WTC11 (cell line): ENCODE measurements around the gene NRG2. TPM values are rescaled to one million over a fixed set of nuclear protein-coding genes. Genes with fewer than 3 reads are reported as not detected.

Experiments
- ATAC-seq: fragments of 200-7000 bp; cut with Tn5 transposase; 2 replicates; pipeline ENCODE4 v1.10.0; 2021; ENCODE audit warnings: mild to moderate bottlenecking, moderate library complexity
- CTCF ChIA-PET: fragments of 300-600 bp; sonication (Branson Sonifier 250); formaldehyde crosslinking; loops from one replicate; lab custom pipeline; 2021; ENCODE audit warnings: antibody characterized with exemption; lab: Charles Lee
- POLR2A ChIA-PET: fragments of 350-600 bp; sonication (Branson Sonifier 250); formaldehyde crosslinking; loops from one replicate; lab custom pipeline; 2021; ENCODE audit warnings: antibody characterized with exemption; lab: Charles Lee
- DNase-seq: peaks from one replicate; pipeline ENCODE4 v3.0.0; 2021; ENCODE audit warnings: low spot score
- H3K27ac Mint-ChIP-seq: 2 replicates; pipeline ENCODE4 v1.8.0; 2021; ENCODE audit warnings: mixed read lengths
- H3K27me3 Mint-ChIP-seq: 2 replicates; pipeline ENCODE4 v1.8.0; 2021; ENCODE audit warnings: low read depth, mild to moderate bottlenecking, moderate library complexity, mixed read lengths
- H3K36me3 Mint-ChIP-seq: 2 replicates; pipeline ENCODE4 v1.8.0; 2021; ENCODE audit warnings: mixed read lengths
- H3K4me1 Mint-ChIP-seq: 2 replicates; pipeline ENCODE4 v1.8.0; 2022; ENCODE audit warnings: mixed read lengths
- H3K4me3 Mint-ChIP-seq: 2 replicates; pipeline ENCODE4 v1.8.0; 2021; ENCODE audit warnings: mild to moderate bottlenecking, moderate library complexity, mixed read lengths
- H3K9me3 Mint-ChIP-seq: 2 replicates; pipeline ENCODE4 v1.8.0; 2021; ENCODE audit warnings: mixed read lengths
- AFF4 ChIP-seq: sonication (generic); formaldehyde crosslinking; IDR thresholded peaks from 2 replicates; pipeline ENCODE4 v1.8.1; 2023; ENCODE audit warnings: mild to moderate bottlenecking, missing genetic modification reagents, borderline replicate concordance
- ATF3 ChIP-seq: sonication (generic); formaldehyde crosslinking; conservative IDR thresholded peaks from 2 replicates; pipeline ENCODE4 v1.8.1; 2022; ENCODE audit warnings: mild to moderate bottlenecking, missing genetic modification reagents
- CREM ChIP-seq: sonication (generic); formaldehyde crosslinking; IDR thresholded peaks from 2 replicates; pipeline ENCODE4 v1.8.1; 2022; ENCODE audit warnings: mild to moderate bottlenecking, missing genetic modification reagents, moderate library complexity
- E2F4 ChIP-seq: sonication (generic); formaldehyde crosslinking; IDR thresholded peaks from 2 replicates; pipeline ENCODE4 v1.8.1; 2022; ENCODE audit warnings: low read depth, mild to moderate bottlenecking, moderate library complexity, missing genetic modification reagents, borderline replicate concordance
- HMGA2 ChIP-seq: fragments of 250-450 bp; sonication (Bioruptor Pico); IDR thresholded peaks from 2 replicates; pipeline ENCODE4 v1.4.0; 2021; ENCODE audit warnings: mild to moderate bottlenecking, moderate library complexity
- HMGXB4 ChIP-seq: sonication (generic); formaldehyde crosslinking; IDR thresholded peaks from 2 replicates; pipeline ENCODE4 v1.8.1; 2023; ENCODE audit warnings: mild to moderate bottlenecking, moderate library complexity, missing genetic modification reagents
- MAX ChIP-seq: sonication (generic); formaldehyde crosslinking; IDR thresholded peaks from 2 replicates; pipeline ENCODE4 v1.8.0; 2022; ENCODE audit warnings: mild to moderate bottlenecking, missing genetic modification reagents
- MLX ChIP-seq: sonication (generic); formaldehyde crosslinking; IDR thresholded peaks from 2 replicates; pipeline ENCODE4 v1.8.1; 2023; ENCODE audit warnings: mild to moderate bottlenecking, missing genetic modification reagents, moderate library complexity
- PRRX2 ChIP-seq: fragments of 250-450 bp; sonication (Bioruptor Pico); IDR thresholded peaks from 2 replicates; pipeline ENCODE4 v1.8.0; 2021; ENCODE audit warnings: mild to moderate bottlenecking
- STAT6 ChIP-seq: sonication (generic); formaldehyde crosslinking; conservative IDR thresholded peaks from 2 replicates; pipeline ENCODE4 v1.8.1; 2023; ENCODE audit warnings: mild to moderate bottlenecking, low read depth, missing genetic modification reagents, moderate library complexity
- TCF7 ChIP-seq: sonication (generic); formaldehyde crosslinking; IDR thresholded peaks from 2 replicates; pipeline ENCODE4 v1.8.0; 2022; ENCODE audit warnings: mild to moderate bottlenecking, low read depth, missing genetic modification reagents, moderate library complexity
- TEAD1 ChIP-seq: sonication (generic); formaldehyde crosslinking; IDR thresholded peaks from 2 replicates; pipeline ENCODE4 v1.8.0; 2022; ENCODE audit warnings: mild to moderate bottlenecking, missing genetic modification reagents
- USF1 ChIP-seq: sonication (generic); formaldehyde crosslinking; IDR thresholded peaks from 2 replicates; pipeline ENCODE4 v1.8.0; 2022; ENCODE audit warnings: mild to moderate bottlenecking, missing genetic modification reagents
- ZMAT4 ChIP-seq: fragments of 250-450 bp; sonication (Bioruptor Pico); IDR thresholded peaks from 2 replicates; pipeline ENCODE4 v1.9.0; 2021; ENCODE audit warnings: mild to moderate bottlenecking
- ZNF396 ChIP-seq: fragments of 250-450 bp; sonication (Bioruptor Pico); IDR thresholded peaks from 2 replicates; pipeline ENCODE4 v1.8.0; 2021; ENCODE audit warnings: mild to moderate bottlenecking, moderate library complexity, borderline replicate concordance
- ZNF416 ChIP-seq: fragments of 250-450 bp; sonication (Bioruptor Pico); IDR thresholded peaks from 2 replicates; pipeline ENCODE4 v1.9.0; 2021; ENCODE audit warnings: mild to moderate bottlenecking, inconsistent platforms
- ZSCAN18 ChIP-seq: fragments of 250-450 bp; sonication (Bioruptor Pico); IDR thresholded peaks from 2 replicates; pipeline ENCODE4 v2.1.2; 2022; ENCODE audit warnings: mild to moderate bottlenecking, moderate library complexity
- total RNA-seq: library from RNA; stranded (reverse); gene quantifications from 3 replicates; pipeline ENCODE4 v1.2.3, GENCODE V29; 2021

NRG2 gene
- total RNA-seq, 1 experiment from 2014 or later = 0.44 TPM

GRCh38 chr5:139805545-139805944 is 237.6 kb downstream of the NRG2 start:
- DNase-seq (no peak), ATAC-seq (no peak)
- ChIA-PET POLR2A (no interaction called here), CTCF (interaction anchor here (1.4 to 2.6 kb wide), 4 partner anchors 18 to 163 kb away, joined by 4 to 14 read pairs (median 9); no protein-coding TSS in a partner anchor)
- Mint-ChIP-seq H3K36me3 (no peaks in the 10 kb centered on the region), H3K27me3 (peaks cover 21% of the 10 kb centered on the region), H3K4me1 (no peaks in the 10 kb centered on the region), H3K4me3 (no peak overlapping the region), H3K27ac (no peak overlapping the region), H3K9me3 (no peaks in the 10 kb centered on the region)
- TF ChIP-seq ZNF416 (no peak), ZSCAN18 (no peak), AFF4 (CRISPR knock-in tag) (no peak), TCF7 (CRISPR knock-in tag) (no peak), ZNF396 (CRISPR knock-in tag) (no peak), ZMAT4 (CRISPR knock-in tag) (no peak), HMGXB4 (no peak), ATF3 (CRISPR knock-in tag) (no peak), HMGA2 (CRISPR knock-in tag) (no peak), CREM (CRISPR knock-in tag) (no peak), MAX (CRISPR knock-in tag) (no peak), PRRX2 (no peak)

GRCh38 chr5:139804800-139805397 is 238.2 kb downstream of the NRG2 start:
- ATAC-seq (no peak), DNase-seq (no peak)
- H3K27me3 Mint-ChIP-seq = peaks cover 26% of the 10 kb centered on the region
- no peaks in the 10 kb centered on the region for H3K9me3 Mint-ChIP-seq
- H3K4me3 Mint-ChIP-seq = no peak overlapping the region
- CTCF ChIA-PET = interaction anchor here (1.4 to 2.6 kb wide), 3 partner anchors 17 to 39 kb away, joined by 4 to 14 read pairs (median 5); no protein-coding TSS in a partner anchor
- H3K36me3 Mint-ChIP-seq = no peaks in the 10 kb centered on the region
- POLR2A ChIA-PET = no interaction called here
- H3K4me1 Mint-ChIP-seq = no peaks in the 10 kb centered on the region
- no peak overlapping the region for H3K27ac Mint-ChIP-seq
- TF ChIP-seq USF1 (CRISPR knock-in tag) (no peak), STAT6 (CRISPR knock-in tag) (no peak), E2F4 (CRISPR knock-in tag) (no peak), MLX (CRISPR knock-in tag) (no peak), ZSCAN18 (no peak), TEAD1 (no peak), ATF3 (CRISPR knock-in tag) (no peak)
